Keratinocyte (primary cell): ENCODE data around the gene ABCC4.

Experiments used
- EZH2 ChIP-seq: IDR thresholded peaks from one replicate; pipeline ENCODE4 v1.6.1; 2012; ENCODE audit warnings: inconsistent platforms, mild to moderate bottlenecking, low read length, moderate library complexity
- TF ChIP-seq, protein P1 (sequence below), 3 experiments: IDR thresholded peaks in 1 of 3; conservative IDR thresholded peaks in 1 of 3; optimal IDR thresholded peaks in 1 of 3; 2 replicates in 2 of 3; 3 replicates in 1 of 3; pipeline versions ENCODE3 to v1.5.1; 2011; ENCODE audit warnings: low read length in 3 of 3, mild to moderate bottlenecking in 3 of 3, moderate library complexity in 2 of 3, control low read depth in 1 of 3, inconsistent platforms in 1 of 3; ENCODE audit not compliant: insufficient read depth in 2 of 3; ENCODE audit errors: extremely low read depth in 1 of 3

DNA sequence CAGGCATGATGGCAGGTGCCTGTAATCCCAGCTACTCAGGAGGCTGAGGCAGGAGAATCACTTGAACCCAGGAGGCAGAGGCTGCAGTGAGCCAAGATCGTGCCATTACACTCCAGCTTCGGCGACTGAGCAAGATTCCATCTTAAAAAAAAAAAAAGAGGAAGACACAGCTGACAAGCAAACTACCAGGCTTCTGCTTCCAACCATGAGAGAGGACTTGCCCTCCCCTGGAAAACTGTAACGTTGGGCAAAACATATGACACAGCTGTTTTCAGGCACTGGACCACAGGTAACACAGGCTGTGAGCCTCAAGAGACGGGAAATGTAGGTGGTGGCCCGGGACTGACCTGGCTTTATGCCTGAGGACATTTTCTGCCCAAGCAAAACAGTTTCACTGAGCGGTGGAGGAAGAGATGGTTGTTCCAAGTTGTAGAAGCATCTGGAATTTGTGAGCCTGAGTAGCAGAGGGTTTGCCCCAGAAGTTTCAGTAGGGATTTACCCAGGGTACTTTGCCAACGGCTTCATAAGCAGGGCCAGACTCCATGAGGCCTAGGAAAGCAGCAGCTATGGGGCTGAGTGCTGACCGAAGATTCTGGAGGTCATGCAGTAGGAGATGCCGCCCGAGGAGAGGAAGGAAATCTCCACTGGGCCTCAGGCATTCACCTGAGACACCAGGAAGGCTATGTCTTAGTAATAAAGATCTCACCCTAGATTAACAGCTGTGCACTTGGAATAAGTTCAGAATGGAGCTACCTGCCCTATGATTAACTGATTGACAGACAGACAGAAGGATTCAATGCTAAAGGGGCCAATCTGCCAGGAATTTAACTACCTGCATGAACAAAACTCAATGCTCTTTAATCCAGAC, 88.0 kb downstream of the ABCC4 start:
- no peak for TF ChIP-seq EZH2
- TF ChIP-seq, protein P1, sequence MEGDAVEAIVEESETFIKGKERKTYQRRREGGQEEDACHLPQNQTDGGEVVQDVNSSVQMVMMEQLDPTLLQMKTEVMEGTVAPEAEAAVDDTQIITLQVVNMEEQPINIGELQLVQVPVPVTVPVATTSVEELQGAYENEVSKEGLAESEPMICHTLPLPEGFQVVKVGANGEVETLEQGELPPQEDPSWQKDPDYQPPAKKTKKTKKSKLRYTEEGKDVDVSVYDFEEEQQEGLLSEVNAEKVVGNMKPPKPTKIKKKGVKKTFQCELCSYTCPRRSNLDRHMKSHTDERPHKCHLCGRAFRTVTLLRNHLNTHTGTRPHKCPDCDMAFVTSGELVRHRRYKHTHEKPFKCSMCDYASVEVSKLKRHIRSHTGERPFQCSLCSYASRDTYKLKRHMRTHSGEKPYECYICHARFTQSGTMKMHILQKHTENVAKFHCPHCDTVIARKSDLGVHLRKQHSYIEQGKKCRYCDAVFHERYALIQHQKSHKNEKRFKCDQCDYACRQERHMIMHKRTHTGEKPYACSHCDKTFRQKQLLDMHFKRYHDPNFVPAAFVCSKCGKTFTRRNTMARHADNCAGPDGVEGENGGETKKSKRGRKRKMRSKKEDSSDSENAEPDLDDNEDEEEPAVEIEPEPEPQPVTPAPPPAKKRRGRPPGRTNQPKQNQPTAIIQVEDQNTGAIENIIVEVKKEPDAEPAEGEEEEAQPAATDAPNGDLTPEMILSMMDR (optimal IDR thresholded peaks at IDR 0.05 in 1 of 3, IDR thresholded peaks at IDR 0.05 in 1 of 3, conservative IDR thresholded peaks at IDR 0.05 in 1 of 3; ENCODE audit: extremely low read depth in 1 of 3, insufficient read depth in 2 of 3, low read length in 3 of 3) = no peak
